Right renal pelvis (tissue), 4 donors: ENCODE data around the gene ATP6V1F. TPM values are rescaled to one million over a fixed set of nuclear protein-coding genes. Genes with fewer than 3 reads are reported as not detected.

Source experiments
- DNase-seq, 4 donors: peaks; one replicate each; pipeline ENCODE4 v3.0.0-alpha.2; 2013; ENCODE audit warnings: low read depth in 4 of 4, low spot score in 3 of 4, missing footprints in 1 of 4
- polyA plus RNA-seq, 4 donors: library from polyadenylated mRNA; unstranded; fragments of 120-200 nt; gene quantifications; one replicate each; pipeline ENCODE4 v1.2.1, GENCODE V29; 2013; ENCODE audit not compliant: insufficient read length in 4 of 4

The ATP6V1F gene, protein sequence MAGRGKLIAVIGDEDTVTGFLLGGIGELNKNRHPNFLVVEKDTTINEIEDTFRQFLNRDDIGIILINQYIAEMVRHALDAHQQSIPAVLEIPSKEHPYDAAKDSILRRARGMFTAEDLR
- 100 to 1,000 TPM; 205 to 283 (median 233) TPM for polyA plus RNA-seq

DNA sequence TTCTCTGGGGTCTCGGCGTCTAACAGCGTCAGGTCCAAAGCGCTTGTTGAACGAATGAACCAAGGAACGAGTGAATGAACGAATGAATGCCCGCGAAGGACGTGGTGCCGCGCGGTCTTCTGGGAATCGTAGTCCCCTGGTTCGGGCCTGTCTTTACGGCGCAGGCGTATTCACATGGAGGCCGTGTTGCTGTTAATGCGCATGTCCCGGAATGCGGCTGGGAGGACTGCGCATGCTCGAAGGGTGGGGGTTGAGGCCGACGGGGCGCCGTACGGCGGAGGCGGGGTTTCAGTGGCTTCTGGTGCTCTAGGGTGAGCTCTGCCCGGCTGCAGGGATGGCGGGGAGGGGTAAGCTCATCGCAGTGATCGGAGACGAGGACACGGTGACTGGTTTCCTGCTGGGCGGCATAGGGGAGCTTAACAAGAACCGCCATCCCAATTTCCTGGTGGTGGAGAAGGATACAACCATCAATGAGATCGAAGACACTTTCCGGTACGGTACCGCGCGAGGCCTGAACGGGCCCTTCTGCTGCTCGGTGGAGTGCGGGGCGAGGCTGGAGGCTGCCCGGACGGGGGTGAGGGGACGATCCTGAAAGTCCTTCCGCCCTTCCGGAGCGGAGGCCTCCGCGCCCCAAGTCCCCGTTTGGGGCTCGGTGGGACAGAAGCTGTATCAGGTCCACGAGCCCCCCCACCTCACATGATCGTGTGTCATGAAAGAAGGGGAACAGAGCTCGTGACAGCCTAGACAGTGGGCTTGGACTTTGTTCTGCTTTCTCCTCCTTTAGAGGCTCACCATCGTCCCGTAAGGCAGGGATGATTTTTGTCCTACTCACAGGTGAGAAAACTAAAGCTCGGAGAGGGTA, at the start of gene ATP6V1F:
TSS of gene ATP6V1F (plus strand) at position 286 of the 862 bp plus-strand sequence. CDS start at position 335, 49 bp downstream.
- peak; percentile 95 to 99 (median 96) for DNase-seq

DNA sequence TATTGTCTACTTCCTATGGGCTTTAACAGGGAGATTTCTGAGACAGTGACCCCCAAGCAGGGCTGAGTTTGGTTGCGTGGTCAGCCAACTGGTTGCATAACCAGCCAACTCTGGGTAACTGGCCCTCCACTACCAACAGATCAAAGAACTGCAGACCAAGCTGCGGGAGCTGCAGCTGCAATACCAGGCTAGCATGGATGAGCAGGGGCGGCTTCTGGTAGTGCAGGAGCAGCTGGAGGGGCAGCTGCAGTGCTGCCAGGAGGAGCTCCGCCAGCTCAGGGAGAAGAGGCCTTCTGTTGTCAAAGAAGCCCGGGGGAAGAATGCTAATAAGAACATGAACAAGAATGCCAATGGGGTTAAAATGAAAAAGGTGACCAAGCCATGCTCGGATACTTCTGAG, 48.2 kb upstream of the ATP6V1F start:
- DNase-seq = no peak

DNA sequence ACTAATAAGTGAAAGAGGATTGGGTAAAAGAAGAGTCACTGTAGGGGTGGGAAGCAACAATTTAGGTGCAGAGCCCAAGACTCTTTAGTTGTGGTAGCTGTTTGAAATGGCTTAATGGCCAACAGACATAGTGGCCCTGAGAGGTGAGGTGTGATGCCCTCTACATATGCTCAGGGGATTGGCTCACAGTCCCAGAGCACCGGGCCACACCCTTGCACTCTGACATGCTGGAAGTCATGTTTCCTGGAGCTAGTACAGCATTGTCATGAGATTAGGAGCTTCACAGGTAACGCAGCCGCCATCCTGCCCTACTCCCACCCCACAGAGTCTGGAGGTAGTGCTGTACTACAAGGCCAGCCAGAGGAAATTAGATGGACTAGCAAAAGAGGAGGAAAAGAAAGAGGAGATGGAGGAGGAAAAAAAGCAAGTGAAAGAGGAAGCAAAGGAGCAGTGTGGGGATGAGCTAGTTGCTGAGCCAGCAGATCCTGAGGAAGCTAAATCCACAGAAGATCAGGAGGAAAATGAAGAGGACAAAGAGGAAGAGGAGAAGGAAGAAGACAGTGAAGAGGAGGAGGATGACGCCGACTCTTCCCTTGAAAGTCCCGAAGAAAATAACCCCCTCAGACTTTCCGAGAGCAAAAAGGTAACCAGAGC, 47.2 kb upstream of the ATP6V1F start:
- DNase-seq = no peak

DNA sequence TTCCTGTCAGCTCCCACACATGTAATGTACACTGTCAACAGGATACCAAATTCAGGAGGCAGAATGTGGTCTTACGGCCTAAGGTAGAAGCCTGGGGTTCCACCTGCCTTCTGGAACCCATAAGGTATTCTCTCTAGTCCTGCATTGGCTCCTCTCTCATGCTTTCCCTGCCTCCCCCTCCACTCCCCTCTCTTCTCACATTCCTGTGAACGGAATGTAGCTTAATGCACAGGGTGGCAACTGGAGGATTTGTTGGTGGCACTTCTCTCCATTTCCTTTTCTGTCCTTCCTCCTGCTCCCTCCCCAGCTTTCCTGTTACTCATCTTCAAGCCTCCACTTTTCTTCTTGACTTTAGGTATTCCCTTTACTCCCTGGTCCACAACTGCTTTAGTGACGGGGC, 44.0 kb upstream of the ATP6V1F start:
- no peak for DNase-seq

DNA sequence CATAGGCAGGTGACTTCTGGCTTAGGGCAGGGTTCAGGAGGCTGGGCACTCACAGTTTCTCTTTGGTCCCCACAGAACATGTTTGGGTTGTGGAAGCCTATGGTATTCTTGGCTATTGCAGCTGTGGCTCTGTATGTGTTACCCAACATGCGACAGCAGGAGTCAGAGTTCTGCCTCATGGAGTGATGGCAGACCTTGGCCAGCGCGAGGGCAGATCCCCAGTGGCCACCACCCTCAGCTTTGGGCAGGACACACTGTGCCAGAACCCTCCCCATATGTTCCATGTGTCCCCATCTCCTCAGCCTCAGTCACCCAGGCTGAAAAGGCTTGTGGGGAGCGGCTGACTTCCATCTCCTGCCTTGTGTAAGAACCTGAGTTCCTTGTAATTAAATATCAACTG, 40.9 kb upstream of the ATP6V1F start:
- no peak for DNase-seq

DNA sequence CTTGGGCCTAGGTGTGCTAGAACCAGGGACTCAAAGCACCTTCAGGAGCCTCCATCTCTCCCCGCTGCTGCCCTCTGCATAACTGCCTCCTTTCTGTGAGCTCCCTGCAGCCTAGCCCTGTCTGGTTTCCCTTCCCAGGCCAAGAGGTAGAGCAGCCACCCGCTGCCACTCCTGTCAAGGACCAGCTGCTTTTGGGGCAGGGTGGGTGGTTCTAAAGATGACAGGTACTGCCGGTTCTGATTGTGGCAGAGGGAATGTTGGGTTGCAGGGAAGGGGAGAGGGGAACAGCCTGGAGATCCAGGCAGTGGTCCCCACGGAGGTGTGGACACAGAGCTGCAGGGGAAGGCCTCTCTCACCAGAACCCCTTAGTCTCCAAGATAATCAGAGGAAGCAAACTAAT, 36.1 kb upstream of the ATP6V1F start:
- no peak for DNase-seq

DNA sequence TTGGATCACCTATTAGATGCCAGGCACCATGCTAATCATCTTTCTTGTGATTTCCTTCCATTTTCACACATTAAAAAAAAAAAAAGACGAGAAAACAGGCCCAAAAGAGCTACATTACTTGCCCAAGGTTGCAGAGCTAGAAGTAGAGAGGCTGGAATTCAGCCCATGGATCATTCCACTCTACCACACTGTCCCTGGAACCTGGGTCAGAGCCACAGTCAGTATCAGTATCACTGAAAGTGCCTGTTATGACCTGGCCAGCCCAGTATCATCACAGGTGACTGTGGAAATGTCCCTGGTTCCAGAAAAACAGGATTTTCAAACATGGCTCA, 35.8 kb upstream of the ATP6V1F start:
- DNase-seq = no peak

DNA sequence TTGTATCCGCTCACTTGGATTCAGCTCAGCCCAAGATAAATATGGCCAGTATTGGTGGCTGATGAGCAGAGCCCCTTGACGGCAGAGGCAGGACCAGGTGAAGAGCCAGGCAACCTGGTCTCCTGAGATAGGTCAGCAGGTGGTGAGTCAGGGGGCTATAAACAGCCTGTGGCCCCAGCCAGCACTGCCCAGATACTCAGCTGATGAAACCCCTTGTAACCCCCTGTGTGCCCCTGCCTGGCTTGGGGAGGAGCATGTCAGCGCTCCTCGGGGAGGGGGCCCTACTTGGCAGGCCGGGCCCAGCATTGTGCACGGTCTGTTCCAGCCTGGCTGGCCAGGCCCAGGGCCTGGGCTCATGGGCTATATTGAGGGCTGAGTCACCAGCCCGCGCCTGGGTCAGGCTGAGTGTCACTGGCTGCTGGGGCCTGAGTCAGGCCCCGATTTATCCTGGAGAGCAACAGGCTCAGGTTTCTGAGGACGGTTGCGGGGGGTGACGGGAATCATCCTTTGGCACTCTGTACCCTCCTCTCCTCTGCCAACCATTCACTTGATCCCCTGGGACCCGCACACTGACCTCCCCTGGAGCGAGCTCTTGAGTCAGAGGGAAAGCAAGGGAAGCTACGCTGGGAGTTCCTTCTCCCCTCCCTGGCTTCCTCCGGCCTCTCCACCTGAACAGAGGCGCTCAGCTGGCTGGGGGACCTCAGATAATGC, 35.3 kb upstream of the ATP6V1F start:
- DNase-seq = no peak

DNA sequence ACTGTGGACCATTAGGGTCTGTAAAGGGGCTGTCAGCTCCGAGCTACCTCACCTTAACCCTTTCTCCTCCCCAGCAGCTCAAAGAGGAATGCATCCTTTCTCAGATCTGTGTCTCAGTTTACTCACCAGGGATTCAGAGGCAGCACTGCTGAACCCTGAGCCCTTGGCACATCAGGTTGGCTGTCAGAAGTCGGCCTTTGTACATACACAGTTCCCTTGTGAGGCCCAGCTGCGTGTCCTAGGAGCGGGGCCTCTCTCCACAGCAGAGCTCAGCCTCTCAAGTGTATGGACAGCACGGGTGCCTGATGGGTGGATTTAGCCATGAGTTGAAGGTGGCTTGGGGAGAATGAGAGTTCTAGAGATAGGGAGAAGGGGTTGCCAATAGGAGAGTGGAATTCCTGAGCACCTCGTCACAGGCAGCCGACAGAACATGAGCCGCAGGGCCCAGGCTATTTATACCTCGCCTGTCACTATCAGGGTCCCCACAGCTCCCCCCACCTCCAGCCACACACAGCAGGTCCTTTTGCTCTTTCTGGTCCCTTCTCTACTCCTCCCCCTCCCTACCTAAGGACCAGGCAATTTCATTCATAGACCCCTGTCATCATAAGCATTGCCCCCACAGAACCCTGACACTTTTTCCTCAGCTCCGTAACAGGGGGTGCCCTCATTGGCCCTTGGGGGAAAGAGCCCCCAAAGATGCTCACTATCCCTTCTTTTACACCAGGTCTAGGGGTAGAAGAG, 34.5 kb upstream of the ATP6V1F start:
- no peak for DNase-seq

DNA sequence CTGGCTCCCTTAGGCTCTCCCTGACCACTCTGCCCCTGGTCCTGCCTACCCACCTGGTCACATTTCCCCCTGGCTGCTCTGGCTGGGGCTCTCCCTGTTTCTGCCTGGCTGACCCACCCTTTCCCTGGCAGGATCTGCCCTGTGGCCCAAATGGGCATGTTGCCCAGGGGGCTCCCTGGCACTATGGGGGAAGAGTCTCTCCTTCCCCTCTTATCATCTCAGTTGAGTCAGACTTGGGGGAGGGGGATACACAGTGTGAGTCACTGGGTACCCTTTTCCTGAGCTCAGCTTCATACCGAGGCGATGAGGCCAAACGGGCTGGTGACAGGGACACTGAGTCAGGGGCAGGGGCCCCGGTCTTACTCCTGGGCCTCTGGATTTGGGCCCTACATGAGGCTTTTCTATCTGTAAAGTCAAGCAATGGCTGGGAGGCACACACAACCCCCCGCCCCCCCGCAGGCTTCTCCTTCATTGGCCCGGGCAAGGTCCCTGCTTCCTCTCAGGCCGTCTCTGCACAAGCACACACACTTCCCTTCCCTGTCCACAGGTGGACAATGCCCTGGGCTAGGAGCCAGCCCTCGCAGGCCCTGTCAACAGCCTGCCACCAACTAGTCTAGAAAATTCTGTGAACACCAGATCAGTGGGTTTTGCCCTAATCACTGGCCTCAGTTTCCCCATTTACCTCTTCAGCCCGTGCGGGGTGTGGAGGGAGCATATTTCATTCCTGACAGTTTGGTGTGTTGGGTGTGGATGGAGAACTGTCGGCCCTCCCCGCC, 33.1 kb upstream of the ATP6V1F start:
- no peak for DNase-seq

DNA sequence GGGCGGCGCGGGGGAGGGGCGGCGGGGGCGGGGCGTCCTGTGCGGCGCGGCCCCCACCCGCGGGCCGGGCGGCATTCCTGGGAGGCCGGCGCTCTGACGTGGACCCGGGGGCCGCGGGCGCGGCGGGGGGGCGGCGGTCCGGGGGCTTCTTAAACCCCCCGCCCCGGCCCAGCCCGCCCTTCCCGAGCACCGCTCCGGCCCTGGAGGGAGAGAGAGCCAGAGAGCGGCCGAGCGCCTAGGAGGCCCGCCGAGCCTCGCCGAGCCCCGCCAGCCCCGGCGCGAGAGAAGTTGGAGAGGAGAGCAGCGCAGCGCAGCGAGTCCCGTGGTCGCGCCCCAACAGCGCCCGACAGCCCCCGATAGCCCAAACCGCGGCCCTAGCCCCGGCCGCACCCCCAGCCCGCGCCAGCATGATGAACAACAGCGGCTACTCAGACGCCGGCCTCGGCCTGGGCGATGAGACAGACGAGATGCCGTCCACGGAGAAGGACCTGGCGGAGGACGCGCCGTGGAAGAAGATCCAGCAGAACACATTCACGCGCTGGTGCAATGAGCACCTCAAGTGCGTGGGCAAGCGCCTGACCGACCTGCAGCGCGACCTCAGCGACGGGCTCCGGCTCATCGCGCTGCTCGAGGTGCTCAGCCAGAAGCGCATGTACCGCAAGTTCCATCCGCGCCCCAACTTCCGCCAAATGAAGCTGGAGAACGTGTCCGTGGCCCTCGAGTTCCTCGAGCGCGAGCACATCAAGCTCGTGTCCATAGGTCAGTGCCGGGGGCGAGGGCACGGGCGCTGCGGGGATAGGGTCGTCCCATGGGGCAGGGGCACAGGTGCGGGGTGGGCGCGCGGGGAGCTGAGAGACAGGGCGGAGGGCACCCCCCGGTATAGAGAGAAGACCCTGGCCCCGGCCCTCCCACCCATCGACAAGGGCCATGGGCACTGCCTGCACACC, 32.2 kb upstream of the ATP6V1F start, which contains the start of gene FLNC:
TSS of gene FLNC (plus strand) at position 176 of the 947 bp plus-strand sequence. CDS start at position 408, 232 bp downstream.
- peak in 2 of 4 donors; percentile 38 to 47 for DNase-seq

DNA sequence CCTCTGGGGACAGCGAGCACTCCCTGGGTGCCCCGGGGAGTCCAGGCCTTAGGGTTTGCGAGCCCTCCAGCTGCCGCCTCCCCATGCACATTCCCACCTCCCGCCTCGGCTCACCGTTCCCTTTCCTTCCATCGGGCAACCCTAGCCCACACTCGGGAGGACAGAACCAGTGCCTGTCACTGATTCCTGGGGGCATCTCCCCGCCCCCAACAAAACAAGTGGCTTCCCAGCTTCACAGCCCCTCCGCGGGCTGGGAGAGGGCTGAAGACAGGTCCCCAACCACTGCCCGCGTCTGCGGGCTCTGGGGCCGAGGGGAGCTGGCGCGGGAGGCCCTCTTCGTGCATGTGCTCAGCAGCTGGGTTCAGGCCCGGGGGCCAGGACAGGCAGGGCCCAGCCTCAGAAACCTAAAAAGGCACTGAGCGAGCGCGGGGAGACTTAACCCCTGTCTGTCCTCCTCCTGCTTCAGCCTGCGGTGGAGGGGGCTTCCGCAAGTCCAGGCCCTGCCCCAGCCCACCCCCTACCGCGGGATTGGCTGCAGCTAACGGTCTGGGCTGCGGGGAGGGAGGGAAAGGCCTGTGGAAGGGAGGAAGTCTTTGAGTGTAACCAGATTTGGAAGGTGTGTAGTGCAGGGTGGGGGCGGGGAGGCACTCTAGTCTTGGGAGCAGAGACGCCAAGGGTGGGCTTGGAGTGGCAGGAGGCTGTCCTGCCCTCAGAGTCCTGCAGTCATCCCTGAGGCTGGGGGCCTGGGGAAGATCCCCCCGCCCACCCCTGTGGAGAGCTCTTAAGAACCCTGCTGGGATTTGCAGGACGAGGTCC, 31.3 kb upstream of the ATP6V1F start:
- no peak for DNase-seq

DNA sequence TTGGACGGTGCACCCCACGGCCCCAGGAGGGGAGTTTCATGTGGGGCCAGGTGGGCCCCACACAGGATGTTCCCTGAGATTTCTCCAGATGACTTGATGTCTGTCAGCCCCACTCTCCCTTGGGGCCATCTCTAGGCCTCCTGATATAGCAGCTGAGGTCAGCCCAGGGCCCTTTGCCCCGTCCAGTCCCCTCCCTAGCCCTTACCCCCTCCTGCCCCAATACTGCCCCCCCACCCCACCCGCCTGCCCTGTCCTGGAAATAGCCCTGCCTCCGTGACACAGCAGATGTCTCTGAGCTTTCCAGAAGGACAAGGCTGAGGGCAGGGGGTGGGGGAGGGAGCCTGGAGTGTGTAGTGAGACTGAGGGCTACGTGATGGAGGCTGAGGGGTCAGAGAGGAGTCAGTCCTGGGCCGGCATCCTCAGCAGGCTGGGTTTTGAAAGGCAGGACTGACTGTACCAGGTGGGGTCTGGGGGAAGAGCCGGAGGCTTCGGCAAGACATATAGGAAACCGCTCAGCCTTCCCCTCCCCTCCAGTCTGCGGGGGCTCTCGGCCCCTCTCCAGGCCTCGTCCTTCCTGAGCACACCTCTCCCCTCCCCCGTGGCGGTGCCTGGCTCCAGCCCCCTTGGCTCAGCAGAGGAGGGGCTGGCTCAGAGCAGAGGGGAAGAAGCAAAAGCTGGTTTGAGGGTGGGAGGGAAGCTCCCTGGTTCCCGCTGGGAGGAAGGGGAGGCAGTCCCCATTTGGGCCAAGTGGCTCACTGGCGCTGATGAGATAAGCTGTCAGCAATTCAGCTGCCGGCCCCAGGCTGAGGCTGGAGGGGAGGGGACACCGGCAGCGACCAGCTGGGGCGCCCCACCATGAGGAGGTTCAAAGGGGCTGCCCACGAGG, 30.4 kb upstream of the ATP6V1F start:
- no peak for DNase-seq

DNA sequence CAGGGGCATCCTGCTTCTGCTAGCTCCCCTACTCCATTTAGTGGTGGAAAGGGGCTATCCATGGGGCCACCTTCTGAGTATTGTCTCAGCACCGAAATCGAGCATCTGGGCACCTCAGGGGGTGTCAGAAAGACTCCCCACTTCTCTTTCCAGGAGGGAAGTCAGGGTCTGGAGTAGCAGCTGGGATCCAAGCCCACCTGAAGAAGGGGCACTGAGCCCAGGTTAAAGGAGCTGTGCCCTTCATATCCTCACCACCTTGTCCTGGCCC, 29.8 kb upstream of the ATP6V1F start:
- DNase-seq = no peak

DNA sequence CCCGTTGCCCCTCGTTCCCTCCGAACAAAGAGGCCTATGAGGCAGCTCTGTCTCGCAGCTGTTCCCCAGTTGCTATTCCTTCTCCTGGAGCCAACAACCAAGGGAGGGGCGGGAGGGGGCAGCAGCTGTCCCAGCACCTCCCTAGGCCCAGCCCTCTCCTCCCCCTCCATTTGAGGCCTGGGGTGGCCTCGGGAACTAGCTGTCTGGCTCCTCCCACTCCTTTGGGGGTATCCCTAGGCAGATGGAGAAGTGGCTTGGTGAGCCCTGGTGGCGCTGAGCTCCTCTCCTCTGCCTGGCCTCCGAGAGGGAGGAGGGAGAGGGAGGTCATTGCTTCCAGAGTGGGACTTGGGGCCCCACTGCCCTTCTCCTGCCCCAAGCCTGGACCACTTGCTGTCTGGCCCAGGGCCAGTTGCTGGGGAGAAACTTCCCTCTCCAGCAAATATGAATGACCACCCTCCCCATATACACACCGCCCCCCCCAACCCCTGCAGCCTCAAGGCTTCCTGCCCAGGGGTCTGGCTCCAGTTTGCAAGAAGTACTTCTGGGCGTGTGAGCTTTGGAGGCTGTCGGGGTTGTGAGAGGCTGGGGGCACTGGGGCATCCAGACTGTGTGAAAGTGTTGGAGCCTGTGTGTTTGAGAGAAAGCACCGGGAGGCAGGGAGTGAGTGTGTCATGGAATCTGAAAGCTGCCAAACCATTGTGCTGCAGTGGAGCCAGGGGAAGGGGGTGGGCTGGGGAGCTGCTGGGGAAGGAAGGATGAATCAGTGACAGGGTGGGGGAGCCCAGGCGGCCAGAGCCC, 29.3 kb upstream of the ATP6V1F start:
- DNase-seq = peak in 1 of 4 donors; percentile 33

DNA sequence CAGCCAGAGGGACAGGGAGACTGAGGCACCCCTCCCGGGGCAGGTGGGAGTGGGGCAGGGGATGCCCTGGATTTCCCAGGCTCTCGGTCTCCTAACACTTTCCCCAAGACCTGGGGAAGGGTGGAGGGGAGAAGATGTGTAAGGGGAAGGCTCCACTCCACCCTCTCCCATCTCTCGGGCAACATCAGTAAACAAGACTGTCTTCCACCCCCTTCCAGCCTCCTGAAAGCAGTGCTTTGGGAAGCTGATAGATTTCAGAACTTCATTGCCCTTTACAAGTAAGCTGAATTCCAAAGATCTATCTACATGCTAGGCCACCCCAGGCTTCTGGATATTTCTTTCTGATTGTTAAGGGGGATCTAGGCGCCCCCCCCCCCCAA, 28.7 kb upstream of the ATP6V1F start:
- DNase-seq = no peak
